Measurements from ENCODE around the gene RNF148. TPM values are rescaled to one million over a fixed set of nuclear protein-coding genes. Genes with fewer than 3 reads are reported as not detected.

The RNF148 gene
- total RNA-seq, 1 experiment from 2014 or later: not detected

DNA sequence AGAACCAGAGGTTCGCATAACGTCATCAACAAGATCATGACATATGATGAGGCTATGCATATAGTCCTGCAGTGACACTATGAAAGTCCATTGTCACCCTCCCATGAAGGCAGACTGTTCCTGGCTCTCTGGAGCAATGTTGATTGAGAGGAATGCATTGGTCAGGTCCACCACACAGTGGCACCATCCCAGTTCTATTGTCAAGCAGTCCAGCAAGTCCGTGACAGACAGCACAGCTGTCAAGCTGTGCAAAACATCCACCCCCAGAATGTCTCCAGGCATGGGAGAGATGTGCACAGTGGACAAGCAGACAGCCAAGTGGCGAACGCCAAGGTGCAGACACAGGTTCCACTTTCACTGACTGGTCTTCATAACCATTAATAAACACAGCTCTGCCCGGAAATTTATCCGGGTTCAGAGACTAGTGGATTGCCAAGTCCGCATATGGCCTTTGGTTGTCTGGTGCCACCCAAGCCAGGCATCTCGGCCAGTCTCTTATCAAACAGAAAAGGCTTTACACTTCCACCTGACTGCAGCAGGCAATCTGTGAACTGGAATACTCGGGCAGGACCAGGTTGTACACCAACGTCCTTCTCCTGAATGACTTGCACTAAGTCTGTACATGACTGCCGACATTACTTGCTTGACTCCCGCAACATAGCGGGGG lies 11.0 kb downstream of the RNF148 start:
- H3K36me3 ChIP-seq (ENCODE audit: control insufficient read depth, insufficient read depth, low read length): no peaks in the 10 kb centered on the region
- Mint-ChIP-seq H3K9me3 (ENCODE audit: unreplicated experiment) (peaks cover 17% of the 10 kb centered on the region), H3K27me3 (ENCODE audit: insufficient read depth, unreplicated experiment) (peaks cover 3% of the 10 kb centered on the region), H3K4me1 (ENCODE audit: low read depth, unreplicated experiment) (no peaks in the 10 kb centered on the region), H3K4me3 (ENCODE audit: unreplicated experiment) (no peak overlapping the region), H3K36me3 (ENCODE audit: insufficient read depth, unreplicated experiment) (no peaks in the 10 kb centered on the region), H3K27ac (ENCODE audit: unreplicated experiment) (no peak overlapping the region)
- no peak overlapping the region for H3K4me3 ChIP-seq (ENCODE audit: low read depth, low read length)
- no peak for TF ChIP-seq CTCF (IDR thresholded peaks at IDR 0.05; ENCODE audit: insufficient read depth in 1 of 2, low read depth in 1 of 2, low read length in 1 of 2, severe bottlenecking in 1 of 2, unreplicated experiment in 1 of 2)
- peaks cover 8% of the 10 kb centered on the region; the same call in 1 of the 2 replicates for H3K9me3 ChIP-seq
- no TSS peak for BruUV-seq (replicated peaks)
- intact Hi-C loops (cut with micrococcal nuclease; ENCODE audit: unreplicated experiment): no loop called here
- DNase-seq: no peak
- CTCF ChIA-PET: no interaction called here
- H3K27me3 ChIP-seq (replicated peaks; ENCODE audit: control insufficient read depth, insufficient read depth, low read length): no peaks in the 10 kb centered on the region
- no peaks in the 10 kb centered on the region for H3K4me1 ChIP-seq
- POLR2A ChIA-PET: no interaction called here

DNA sequence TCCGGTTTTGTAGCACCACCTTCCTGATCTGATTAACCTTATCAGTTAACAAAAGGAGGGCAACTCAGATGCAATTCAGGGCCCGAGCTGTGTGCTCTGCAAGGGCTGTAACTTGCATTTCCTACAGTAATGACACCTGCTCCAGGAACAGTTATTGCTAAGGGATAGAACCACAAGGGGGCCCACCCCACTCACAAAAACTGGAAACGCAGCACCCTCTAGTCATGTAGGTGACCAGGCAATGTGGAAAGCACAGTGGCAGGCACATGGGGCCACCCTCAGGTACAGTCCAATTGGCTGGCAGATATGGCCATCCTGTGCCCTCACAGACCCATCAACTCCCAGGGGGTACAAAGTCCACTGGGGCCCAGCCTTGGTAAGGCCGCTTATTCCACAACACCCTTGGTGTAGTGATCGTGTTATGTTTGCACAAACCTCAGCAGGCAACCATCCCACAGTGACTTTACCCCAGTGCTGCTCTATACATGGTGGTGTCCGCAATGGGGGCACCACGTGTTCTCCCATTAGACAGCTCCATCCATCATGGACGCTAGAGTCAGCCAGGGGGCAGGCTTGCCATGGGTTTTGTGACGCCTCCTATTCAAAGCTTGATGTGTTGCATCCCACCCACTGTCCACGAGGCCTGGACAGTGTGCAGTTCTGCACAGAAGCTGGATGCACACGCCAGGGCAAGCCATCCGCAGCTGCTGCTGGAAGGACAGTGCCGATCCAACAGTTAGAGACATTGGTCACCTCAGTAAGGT lies 13.2 kb downstream of the RNF148 start:
- Mint-ChIP-seq H3K4me1 (ENCODE audit: low read depth, unreplicated experiment) (no peaks in the 10 kb centered on the region), H3K27ac (ENCODE audit: unreplicated experiment) (no peak overlapping the region), H3K4me3 (ENCODE audit: unreplicated experiment) (no peak overlapping the region), H3K36me3 (ENCODE audit: insufficient read depth, unreplicated experiment) (no peaks in the 10 kb centered on the region), H3K27me3 (ENCODE audit: insufficient read depth, unreplicated experiment) (peaks cover 3% of the 10 kb centered on the region), H3K9me3 (ENCODE audit: unreplicated experiment) (peaks cover 17% of the 10 kb centered on the region)
- H3K27me3 ChIP-seq (replicated peaks; ENCODE audit: control insufficient read depth, insufficient read depth, low read length): no peaks in the 10 kb centered on the region
- intact Hi-C loops (cut with micrococcal nuclease; ENCODE audit: unreplicated experiment): no loop called here
- peaks cover 8% of the 10 kb centered on the region; the same call in 1 of the 2 replicates for H3K9me3 ChIP-seq
- no peak for TF ChIP-seq CTCF (IDR thresholded peaks at IDR 0.05; ENCODE audit: insufficient read depth in 1 of 2, low read depth in 1 of 2, low read length in 1 of 2, severe bottlenecking in 1 of 2, unreplicated experiment in 1 of 2)
- ChIA-PET POLR2A (no interaction called here), CTCF (no interaction called here)
- H3K4me1 ChIP-seq: no peaks in the 10 kb centered on the region
- H3K36me3 ChIP-seq (ENCODE audit: control insufficient read depth, insufficient read depth, low read length): no peaks in the 10 kb centered on the region
- BruUV-seq (replicated peaks): no TSS peak
- no peak for DNase-seq
- H3K4me3 ChIP-seq (ENCODE audit: low read depth, low read length): no peak overlapping the region

DNA sequence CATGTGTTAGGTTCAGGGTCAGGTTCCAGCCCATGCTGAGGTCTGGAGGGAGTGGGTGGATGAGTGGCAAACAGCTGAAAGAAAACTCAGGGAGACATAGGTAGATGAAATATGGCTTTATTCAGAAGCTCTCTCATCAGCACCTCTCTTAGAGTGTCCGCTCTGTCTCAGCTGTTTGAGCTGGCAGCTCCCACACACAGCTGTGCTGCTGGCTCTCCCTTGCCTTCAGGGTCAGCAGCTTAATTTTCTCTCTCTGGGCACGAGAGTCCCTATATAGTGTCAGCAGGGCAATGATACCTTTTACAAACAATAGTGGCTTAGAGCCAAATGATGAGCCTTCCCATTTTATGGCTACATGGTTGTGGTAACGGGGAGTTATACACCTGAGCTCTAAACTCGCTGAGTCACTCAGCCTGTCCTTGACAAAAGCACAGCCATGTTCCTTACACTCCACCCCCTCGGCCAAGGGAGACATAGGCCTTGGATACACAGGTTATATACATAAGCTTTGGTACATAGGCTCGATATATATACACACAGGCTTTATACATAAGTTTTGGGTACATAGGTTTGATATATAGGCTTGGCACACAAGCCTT lies 14.2 kb downstream of the RNF148 start:
- no peak for TF ChIP-seq CTCF (IDR thresholded peaks at IDR 0.05; ENCODE audit: insufficient read depth in 1 of 2, low read depth in 1 of 2, low read length in 1 of 2, severe bottlenecking in 1 of 2, unreplicated experiment in 1 of 2)
- H3K4me1 Mint-ChIP-seq (ENCODE audit: low read depth, unreplicated experiment): no peaks in the 10 kb centered on the region
- peaks cover 11% of the 10 kb centered on the region for H3K9me3 Mint-ChIP-seq (ENCODE audit: unreplicated experiment)
- BruUV-seq (replicated peaks): no TSS peak
- H3K36me3 Mint-ChIP-seq (ENCODE audit: insufficient read depth, unreplicated experiment): no peaks in the 10 kb centered on the region
- Histone ChIP-seq H3K9me3 (peaks cover 8% of the 10 kb centered on the region; the same call in 1 of the 2 replicates), H3K4me1 (no peaks in the 10 kb centered on the region), H3K36me3 (ENCODE audit: control insufficient read depth, insufficient read depth, low read length) (no peaks in the 10 kb centered on the region), H3K4me3 (ENCODE audit: low read depth, low read length) (no peak overlapping the region), H3K27me3 (replicated peaks; ENCODE audit: control insufficient read depth, insufficient read depth, low read length) (no peaks in the 10 kb centered on the region)
- no peak overlapping the region for H3K27ac Mint-ChIP-seq (ENCODE audit: unreplicated experiment)
- POLR2A ChIA-PET: no interaction called here
- H3K4me3 Mint-ChIP-seq (ENCODE audit: unreplicated experiment): no peak overlapping the region
- no peak for DNase-seq
- intact Hi-C loops (cut with micrococcal nuclease; ENCODE audit: unreplicated experiment): no loop called here
- CTCF ChIA-PET: no interaction called here
- no peaks in the 10 kb centered on the region for H3K27me3 Mint-ChIP-seq (ENCODE audit: insufficient read depth, unreplicated experiment)

All from Caco-2 (cell line).